HEK293 (cell line): ENCODE measurements around the gene TEKTIP1.

Source experiments
- CTCF ChIA-PET: fragments of 350-600 bp; formaldehyde crosslinking; extraction: SDS; loops from one replicate; lab custom pipeline; 2021; ENCODE audit warnings: antibody characterized with exemption; lab: Yijun Ruan, JAX
- POLR2A ChIA-PET: fragments of 300-600 bp; formaldehyde crosslinking; extraction: SDS; loops from one replicate; lab custom pipeline; 2020; ENCODE audit warnings: antibody characterized with exemption, inconsistent platforms; lab: Yijun Ruan, JAX
- H3K27ac ChIP-seq: fragments of 200-500 bp; sonication (Bioruptor generic); 2 replicates; pipeline ENCODE4 v1.5.1; 2014; ENCODE audit warnings: low read depth, low read length, control low read depth, inconsistent platforms; ENCODE audit errors: extremely low read depth
- H3K36me3 ChIP-seq, 2 experiments: fragments of 200-500 bp in 1 of 2; sonication (Bioruptor generic) in 1 of 2; 1 replicate in 1 of 2; 2 replicates in 1 of 2; pipeline ENCODE4 v1.5.1; 2014 to 2017; ENCODE audit warnings: inconsistent platforms in 2 of 2, low read length in 2 of 2; ENCODE audit not compliant: control insufficient read depth in 2 of 2, insufficient read depth in 1 of 2
- H3K4me1 ChIP-seq: fragments of 200-500 bp; sonication (Bioruptor generic); 2 replicates; pipeline ENCODE4 v1.5.1; 2014; ENCODE audit warnings: mild to moderate bottlenecking, low read length, inconsistent platforms; ENCODE audit not compliant: control insufficient read depth, insufficient read depth
- H3K4me3 ChIP-seq: 2 replicates; pipeline ENCODE4 v1.5.1; 2011; ENCODE audit warnings: low read depth, mild to moderate bottlenecking, control low read depth, low read length, moderate library complexity
- H3K9me3 ChIP-seq: fragments of 200-500 bp; sonication (Bioruptor generic); 2 replicates; pipeline ENCODE4 v1.5.1; 2014; ENCODE audit warnings: low read depth, low read length, inconsistent platforms; ENCODE audit not compliant: control insufficient read depth, insufficient read depth
- HIC1 ChIP-seq: fragments of 450-650 bp; formaldehyde crosslinking; IDR thresholded peaks from 2 replicates; pipeline ENCODE4 v1.5.1; 2016; ENCODE audit warnings: missing biosample characterization, missing genetic modification characterization
- MYNN ChIP-seq: fragments of 450-650 bp; formaldehyde crosslinking; IDR thresholded peaks from 2 replicates; pipeline ENCODE4 v1.5.1; 2016; ENCODE audit warnings: missing biosample characterization, missing genetic modification characterization, borderline replicate concordance
- REPIN1 ChIP-seq: fragments of 450-650 bp; formaldehyde crosslinking; IDR thresholded peaks from 2 replicates; pipeline ENCODE4 v1.5.1; 2017; ENCODE audit warnings: missing biosample characterization, missing genetic modification characterization, low read depth
- ZBTB44 ChIP-seq: fragments of 450-650 bp; IDR thresholded peaks from 2 replicates; pipeline ENCODE4 v1.5.1; 2018; ENCODE audit warnings: missing biosample characterization, mild to moderate bottlenecking, missing genetic modification characterization
- ZNF133 ChIP-seq: fragments of 450-650 bp; formaldehyde crosslinking; IDR thresholded peaks from 2 replicates; pipeline ENCODE4 v1.5.1; 2016; ENCODE audit warnings: missing biosample characterization, missing genetic modification characterization
- ZNF26 ChIP-seq: fragments of 450-650 bp; formaldehyde crosslinking; IDR thresholded peaks from 2 replicates; pipeline ENCODE4 v1.5.1; 2016; ENCODE audit warnings: missing biosample characterization, missing genetic modification characterization
- ZNF280D ChIP-seq: fragments of 450-650 bp; formaldehyde crosslinking; IDR thresholded peaks from 2 replicates; pipeline ENCODE4 v1.5.1; 2016; ENCODE audit warnings: missing biosample characterization, missing genetic modification characterization
- ZNF394 ChIP-seq: fragments of 450-650 bp; formaldehyde crosslinking; IDR thresholded peaks from 2 replicates; pipeline ENCODE4 v1.5.1; 2016; ENCODE audit warnings: missing biosample characterization, missing genetic modification characterization, mild to moderate bottlenecking, moderate library complexity, borderline replicate concordance
- ZNF423 ChIP-seq: fragments of 450-650 bp; formaldehyde crosslinking; IDR thresholded peaks from 2 replicates; pipeline ENCODE4 v1.5.1; 2016; ENCODE audit warnings: missing biosample characterization, missing genetic modification characterization
- ZNF488 ChIP-seq: fragments of 450-650 bp; formaldehyde crosslinking; IDR thresholded peaks from 2 replicates; pipeline ENCODE4 v1.5.1; 2016; ENCODE audit warnings: missing biosample characterization, missing genetic modification characterization
- ZNF510 ChIP-seq: fragments of 450-650 bp; formaldehyde crosslinking; IDR thresholded peaks from 2 replicates; pipeline ENCODE4 v1.5.1; 2018; ENCODE audit warnings: mild to moderate bottlenecking, missing genetic modification characterization, missing biosample characterization; ENCODE audit not compliant: insufficient replicate concordance
- ZNF600 ChIP-seq: fragments of 450-650 bp; formaldehyde crosslinking; IDR thresholded peaks from 2 replicates; pipeline ENCODE4 v1.5.1; 2016; ENCODE audit warnings: missing biosample characterization, missing genetic modification characterization
- ZNF624 ChIP-seq: fragments of 450-650 bp; formaldehyde crosslinking; IDR thresholded peaks from 2 replicates; pipeline ENCODE4 v1.5.1; 2017; ENCODE audit warnings: missing biosample characterization, missing genetic modification characterization
- ZNF660 ChIP-seq: fragments of 450-650 bp; IDR thresholded peaks from 2 replicates; pipeline ENCODE4 v1.5.1; 2018; ENCODE audit warnings: missing biosample characterization, mild to moderate bottlenecking, missing genetic modification characterization
- ZNF692 ChIP-seq: fragments of 450-650 bp; formaldehyde crosslinking; IDR thresholded peaks from 2 replicates; pipeline ENCODE4 v1.5.1; 2016; ENCODE audit warnings: missing biosample characterization, missing genetic modification characterization
- ZNF843 ChIP-seq: fragments of 450-650 bp; formaldehyde crosslinking; IDR thresholded peaks from 2 replicates; pipeline ENCODE4 v1.5.1; 2016; ENCODE audit warnings: missing biosample characterization, missing genetic modification characterization

Gene TEKTIP1

GRCh38 chr19:3545669-3546034 lies 6.7 kb downstream of the TEKTIP1 start:
- POLR2A ChIA-PET = interaction anchor here (0.8 to 1.2 kb wide), 3 partner anchors 11 to 28 kb away, joined by 3 to 4 read pairs (median 3); no protein-coding TSS in a partner anchor
- no peaks in the 10 kb centered on the region for H3K9me3 ChIP-seq
- CTCF ChIA-PET = interaction anchor here (0.6 to 2.8 kb wide), 13 partner anchors 9 to 657 kb away, joined by 3 to 21 read pairs (median 3); no protein-coding TSS in a partner anchor
- no peak overlapping the region for H3K27ac ChIP-seq
- no peak overlapping the region for H3K4me3 ChIP-seq
- H3K4me1 ChIP-seq = no peaks in the 10 kb centered on the region
- peaks cover 0 to 43% of the 10 kb centered on the region in 2 experiments; a peak in 2 of 3 replicates for H3K36me3 ChIP-seq
- TF ChIP-seq HIC1 (tag by site-specific recombination) = no peak
- no peak for TF ChIP-seq ZNF394
- TF ChIP-seq ZNF133 (tag by site-specific recombination) = no peak
- no peak for TF ChIP-seq ZNF488 (tag by site-specific recombination)
- TF ChIP-seq ZNF600 = no peak
- no peak for TF ChIP-seq ZNF843 (tag by site-specific recombination)
- no peak for TF ChIP-seq ZNF26 (tag by site-specific recombination)
- TF ChIP-seq MYNN = no peak
- no peak for TF ChIP-seq ZNF510 (tag by site-specific recombination)
- no peak for TF ChIP-seq REPIN1 (tag by site-specific recombination)
- no peak for TF ChIP-seq ZNF423 (tag by site-specific recombination)
- TF ChIP-seq ZNF692 (tag by site-specific recombination) = no peak

- no peaks in the 10 kb centered on the region for H3K9me3 ChIP-seq
- H3K36me3 ChIP-seq = peaks cover 0 to 48% of the 10 kb centered on the region in 2 experiments; a peak in 2 of 3 replicates
- CTCF ChIA-PET = interaction anchor here (0.6 to 2.8 kb wide), 11 partner anchors 9 to 657 kb away, joined by 3 to 21 read pairs (median 3); no protein-coding TSS in a partner anchor
- no peak overlapping the region for H3K27ac ChIP-seq
- no peaks in the 10 kb centered on the region for H3K4me1 ChIP-seq
- H3K4me3 ChIP-seq = no peak overlapping the region
- POLR2A ChIA-PET = no interaction called here
- TF ChIP-seq ZNF660 (tag by site-specific recombination) (no peak), HIC1 (tag by site-specific recombination) (0 out of 2 replicates have a peak, but pooled peaks have one; percentile 28), ZBTB44 (tag by site-specific recombination) (no peak), ZNF280D (tag by site-specific recombination) (no peak), ZNF624 (tag by site-specific recombination) (no peak)
These were observed 7.1 kb downstream of the TEKTIP1 start for GRCh38 chr19:3546119-3546518.
